H9 (cell line): Measurements from ENCODE around the gene PNPO. TPM values are rescaled to one million over a fixed set of nuclear protein-coding genes. Genes with fewer than 3 reads are reported as not detected.

Experiments
- DNase-seq: peaks from one replicate; pipeline ENCODE4 v3.0.0-alpha.2; 2017
- H2AFZ ChIP-seq: one replicate; pipeline ENCODE4 v1.6.1; 2013; ENCODE audit warnings: mild to moderate bottlenecking, low read length, control low read depth, moderate library complexity
- H2AK5ac ChIP-seq: 2 replicates; pipeline ENCODE4 v1.6.1; 2013; ENCODE audit warnings: low read length, control low read depth, mixed read lengths; ENCODE audit not compliant: insufficient read length
- H2BK120ac ChIP-seq: one replicate; pipeline ENCODE4 v1.6.1; 2013; ENCODE audit warnings: low read depth, mild to moderate bottlenecking, low read length, control low read depth, inconsistent platforms; ENCODE audit not compliant: poor library complexity, severe bottlenecking
- H2BK12ac ChIP-seq: 2 replicates; pipeline ENCODE4 v1.6.1; 2013; ENCODE audit warnings: low read length, control low read depth, mixed read lengths, low read depth; ENCODE audit not compliant: insufficient read length
- H2BK15ac ChIP-seq: 2 replicates; pipeline ENCODE4 v1.6.1; 2013; ENCODE audit warnings: low read depth, low read length, control low read depth
- H2BK20ac ChIP-seq: one replicate; pipeline ENCODE4 v1.6.1; 2013; ENCODE audit warnings: low read depth, mild to moderate bottlenecking, low read length, control low read depth, inconsistent platforms; ENCODE audit not compliant: poor library complexity, severe bottlenecking
- H2BK5ac ChIP-seq: 2 replicates; pipeline ENCODE4 v1.6.1; 2013; ENCODE audit warnings: low read length, control low read depth, mixed read lengths; ENCODE audit not compliant: insufficient read length
- H3K14ac ChIP-seq: 2 replicates; pipeline ENCODE4 v1.6.1; 2013; ENCODE audit warnings: low read length, control low read depth; ENCODE audit not compliant: insufficient read depth
- H3K18ac ChIP-seq: 2 replicates; pipeline ENCODE4 v1.6.1; 2013; ENCODE audit warnings: low read depth, mild to moderate bottlenecking, mixed read lengths, low read length, control low read depth; ENCODE audit not compliant: insufficient read length
- H3K23ac ChIP-seq: 2 replicates; pipeline ENCODE4 v1.6.1; 2013; ENCODE audit warnings: low read length, control low read depth, mixed read lengths, low read depth; ENCODE audit not compliant: insufficient read length
- H3K23me2 ChIP-seq: 2 replicates; pipeline ENCODE4 v1.6.1; 2013; ENCODE audit warnings: low read depth, mild to moderate bottlenecking, mixed read lengths, low read length, control low read depth; ENCODE audit not compliant: insufficient read length, poor library complexity, severe bottlenecking
- H3K27ac ChIP-seq: 2 replicates; pipeline ENCODE4 v1.5.1; 2013; ENCODE audit warnings: low read length, control low read depth, mixed read lengths, low read depth; ENCODE audit not compliant: insufficient read length
- H3K27me3 ChIP-seq: 2 replicates; pipeline ENCODE4 v1.6.1; 2013; ENCODE audit warnings: low read length, control low read depth, inconsistent platforms; ENCODE audit not compliant: insufficient read depth
- H3K4ac ChIP-seq: 2 replicates; pipeline ENCODE4 v1.6.1; 2013; ENCODE audit warnings: low read depth, mild to moderate bottlenecking, control low read depth, inconsistent platforms, low read length, moderate library complexity
- H3K4me1 ChIP-seq: 2 replicates; pipeline ENCODE4 v1.6.1; 2013; ENCODE audit warnings: low read length, control low read depth, inconsistent platforms; ENCODE audit not compliant: insufficient read depth
- H3K4me2 ChIP-seq: 2 replicates; pipeline ENCODE4 v1.6.1; 2013; ENCODE audit warnings: low read length, control low read depth, mixed read lengths; ENCODE audit not compliant: insufficient read length, insufficient read depth
- H3K56ac ChIP-seq: 2 replicates; pipeline ENCODE4 v1.6.1; 2013; ENCODE audit warnings: low read depth, mild to moderate bottlenecking, mixed read lengths, low read length, control low read depth; ENCODE audit not compliant: insufficient read length
- H3K79me1 ChIP-seq: 2 replicates; pipeline ENCODE4 v1.6.1; 2013; ENCODE audit warnings: low read depth, mild to moderate bottlenecking, moderate library complexity, low read length, control low read depth, inconsistent platforms; ENCODE audit not compliant: insufficient read depth, poor library complexity, severe bottlenecking
- H3K79me2 ChIP-seq: 2 replicates; pipeline ENCODE4 v1.6.1; 2013; ENCODE audit warnings: low read length, control low read depth, inconsistent platforms; ENCODE audit not compliant: insufficient read depth
- H3K9ac ChIP-seq: 2 replicates; pipeline ENCODE4 v1.6.1; 2013; ENCODE audit warnings: low read length, control low read depth, mixed read lengths; ENCODE audit not compliant: insufficient read length; ENCODE audit errors: extremely low read depth
- H3K9me3 ChIP-seq: one replicate; pipeline ENCODE4 v1.6.1; 2013; ENCODE audit warnings: low read depth, low read length, inconsistent platforms; ENCODE audit not compliant: control insufficient read depth
- H3T11ph ChIP-seq: one replicate; pipeline ENCODE4 v1.6.1; 2013; ENCODE audit warnings: mild to moderate bottlenecking, low read length, control low read depth, inconsistent platforms
- H4K20me1 ChIP-seq: one replicate; pipeline ENCODE4 v1.6.1; 2013; ENCODE audit not compliant: control insufficient read depth, insufficient read length, insufficient read depth
- H4K5ac ChIP-seq: 2 replicates; pipeline ENCODE4 v1.6.1; 2013; ENCODE audit warnings: low read depth, mild to moderate bottlenecking, mixed read lengths, low read length, control low read depth; ENCODE audit not compliant: insufficient read length
- H4K8ac ChIP-seq: replicated peaks from 2 replicates; pipeline ENCODE4 v1.6.1; 2013; ENCODE audit warnings: low read length, control low read depth, mixed read lengths, low read depth; ENCODE audit not compliant: insufficient read length
- H4K91ac ChIP-seq: 2 replicates; pipeline ENCODE4 v1.6.1; 2013; ENCODE audit warnings: low read depth, mild to moderate bottlenecking, moderate library complexity, mixed read lengths, low read length, control low read depth; ENCODE audit not compliant: insufficient read length
- H3K27ac Mint-ChIP-seq, 3 experiments: 2 replicates in 2 of 3; 3 replicates in 1 of 3; pipeline ENCODE4 v1.8.0; 2020 to 2021; ENCODE audit warnings: mixed read lengths in 3 of 3, mild to moderate bottlenecking in 1 of 3, moderate library complexity in 1 of 3
- H3K27me3 Mint-ChIP-seq: 2 replicates; pipeline ENCODE4 v1.8.0; 2021; ENCODE audit warnings: low read depth, mild to moderate bottlenecking, moderate library complexity, mixed read lengths
- H3K36me3 Mint-ChIP-seq, 3 experiments: 2 replicates in 2 of 3; 3 replicates in 1 of 3; pipeline ENCODE4 v1.8.0; 2020 to 2021; ENCODE audit warnings: low read depth in 3 of 3, mixed read lengths in 3 of 3; ENCODE audit not compliant: insufficient read depth in 1 of 3
- H3K4me1 Mint-ChIP-seq, 2 experiments: 2 replicates each; pipeline ENCODE4 v1.8.0; 2020; ENCODE audit warnings: mixed read lengths in 2 of 2
- H3K4me3 Mint-ChIP-seq, 2 experiments: 2 replicates in 1 of 2; 3 replicates in 1 of 2; pipeline ENCODE4 v1.8.0; 2020 to 2021; ENCODE audit warnings: mild to moderate bottlenecking in 2 of 2, mixed read lengths in 2 of 2, moderate library complexity in 1 of 2
- H3K9me3 Mint-ChIP-seq, 2 experiments: 2 replicates in 1 of 2; 3 replicates in 1 of 2; pipeline ENCODE4 v1.8.0; 2020; ENCODE audit warnings: mild to moderate bottlenecking in 2 of 2, mixed read lengths in 2 of 2, moderate library complexity in 1 of 2
- CTCF ChIP-seq: fragments of 200-600 bp; sonication (generic); conservative IDR thresholded peaks from 3 replicates; pipeline ENCODE4 v1.8.0; 2021; ENCODE audit warnings: antibody characterized with exemption, mild to moderate bottlenecking
- WGBS: extraction: QIAGEN DNeasy Blood & Tissue Kit; methylation state at CpG from one replicate; pipeline ENCODE4 v1.1.7; 2013; ENCODE audit warnings: missing lambda C conversion rate, low lambda C conversion rate, mixed read lengths; ENCODE audit not compliant: insufficient read length; ENCODE audit errors: extremely low coverage; 5-methylcytosine and 5-hydroxymethylcytosine counted together
- total RNA-seq: library from RNA; stranded (reverse); gene quantifications from 2 replicates; pipeline ENCODE4 v1.2.1, GENCODE V29; 2021

Gene PNPO
- total RNA-seq, 1 experiment from 2014 or later = 6.7 TPM

GRCh38 chr17:47915776-47916398 is 25.5 kb upstream of the PNPO start:
- no peak overlapping the region for H3K23ac ChIP-seq
- H3K18ac ChIP-seq = no peak overlapping the region
- H4K20me1 ChIP-seq = no peaks in the 10 kb centered on the region
- H3K27me3 Mint-ChIP-seq = no peaks in the 10 kb centered on the region
- no peak overlapping the region for H4K91ac ChIP-seq
- H3K14ac ChIP-seq = no peak overlapping the region
- no peak overlapping the region for H2BK5ac ChIP-seq
- no peak overlapping the region for H2BK120ac ChIP-seq
- H3K23me2 ChIP-seq = no peaks in the 10 kb centered on the region
- no peaks in the 10 kb centered on the region; a peak in 1 of 4 replicates for H3K4me1 Mint-ChIP-seq
- no peaks in the 10 kb centered on the region for H3K79me2 ChIP-seq
- no peak overlapping the region for H3K27ac ChIP-seq
- H2AFZ ChIP-seq = no peak overlapping the region
- no peak overlapping the region for H4K8ac ChIP-seq
- H3K4me3 Mint-ChIP-seq = no peak overlapping the region
- no peaks in the 10 kb centered on the region for H3K9me3 ChIP-seq
- H3K4me1 ChIP-seq = no peaks in the 10 kb centered on the region
- H2BK12ac ChIP-seq = no peak overlapping the region
- no peaks in the 10 kb centered on the region for H3K27me3 ChIP-seq
- H3K9ac ChIP-seq = no peak overlapping the region
- H3K4me2 ChIP-seq = no peak overlapping the region
- H3T11ph ChIP-seq = no peak overlapping the region
- peak overlapping the region in 1 of 3 experiments; percentile 71; a peak in 3 of 7 replicates for H3K27ac Mint-ChIP-seq
- DNase-seq = no peak
- no peak overlapping the region for H2BK20ac ChIP-seq
- no peaks in the 10 kb centered on the region for H3K79me1 ChIP-seq
- no CpG with 5 or more reads among the region's 12 CpGs for WGBS
- H2BK15ac ChIP-seq = no peak overlapping the region
- H4K5ac ChIP-seq = no peak overlapping the region
- no peak overlapping the region for H3K4ac ChIP-seq
- H3K36me3 Mint-ChIP-seq = peaks cover 0 to 22% (median 17%) of the 10 kb centered on the region in 3 experiments; a peak in 5 of 7 replicates
- H3K9me3 Mint-ChIP-seq = no peaks in the 10 kb centered on the region
- no peak overlapping the region for H2AK5ac ChIP-seq
- no peak overlapping the region for H3K56ac ChIP-seq
- no peak for TF ChIP-seq CTCF
